ENCODE data around the gene CTPS2. TPM values are rescaled to one million over a fixed set of nuclear protein-coding genes. Genes with fewer than 3 reads are reported as not detected.
"Not testable (repeated sequence)": the region's sequence is repeated elsewhere in the genome, so short reads cannot be mapped to it uniquely, and the experiment has no call there.

The CTPS2 gene
- 1 to 10 TPM; 6.0 to 6.9 TPM for total RNA-seq

- Mint-ChIP-seq H3K36me3 (no peaks in the 10 kb centered on the region), H3K9me3 (no peaks in the 10 kb centered on the region), H3K27ac (peak within 1 kb of the TSS; percentile 82), H3K27me3 (peaks cover 2% of the 10 kb centered on the region), H3K4me3 (peak within 1 kb of the TSS; percentile 85), H3K4me1 (peaks cover 11% of the 10 kb centered on the region)
- peak; percentile 88 for ATAC-seq (ENCODE audit: low read depth)
- DNase-seq = peak; percentile 59
- POLR2A ChIA-PET = interaction anchor here (0.7 to 1.4 kb wide), 3 partner anchors 31 to 922 kb away, joined by 3 to 5 read pairs (median 3); partner anchors contain the start of gene ZRSR2
Measured at GRCh38 chrX:16712548-16713155, at the start of gene CTPS2. Gene CTPS2 (minus strand): TSS chrX:16712669. CDS start chrX:16702902, 9,767 bp downstream.

- H3K27me3 Mint-ChIP-seq; POLR2A ChIA-PET; H3K27ac Mint-ChIP-seq; ATAC-seq (ENCODE audit: low read depth); DNase-seq; H3K4me1 Mint-ChIP-seq; H3K4me3 Mint-ChIP-seq; H3K36me3 Mint-ChIP-seq; H3K9me3 Mint-ChIP-seq: not testable (repeated sequence)
Measured at GRCh38 chrX:16761500-16761899, 49.0 kb upstream of the CTPS2 start.

- no peak for DNase-seq
- Mint-ChIP-seq H3K27ac (no peak overlapping the region), H3K4me1 (peaks cover 2% of the 10 kb centered on the region), H3K4me3 (no peak overlapping the region), H3K36me3 (peaks cover 10% of the 10 kb centered on the region), H3K9me3 (no peaks in the 10 kb centered on the region), H3K27me3 (no peaks in the 10 kb centered on the region)
- POLR2A ChIA-PET = no interaction called here
- no peak for ATAC-seq (ENCODE audit: low read depth)
Measured at GRCh38 chrX:16756724-16757123, 44.3 kb upstream of the CTPS2 start.

GRCh38 chrX:16754019-16754418 lies 41.5 kb upstream of the CTPS2 start:
- no peak for ATAC-seq (ENCODE audit: low read depth)
- H3K9me3 Mint-ChIP-seq = no peaks in the 10 kb centered on the region
- peaks cover 12% of the 10 kb centered on the region for H3K36me3 Mint-ChIP-seq
- no peaks in the 10 kb centered on the region for H3K27me3 Mint-ChIP-seq
- DNase-seq = no peak
- no peak overlapping the region for H3K4me3 Mint-ChIP-seq
- peaks cover 2% of the 10 kb centered on the region for H3K4me1 Mint-ChIP-seq
- peak overlapping the region; percentile 15 for H3K27ac Mint-ChIP-seq
- POLR2A ChIA-PET = no interaction called here

- peaks cover 9% of the 10 kb centered on the region for H3K36me3 Mint-ChIP-seq
- ATAC-seq (ENCODE audit: low read depth) = no peak
- POLR2A ChIA-PET = no interaction called here
- no peaks in the 10 kb centered on the region for H3K27me3 Mint-ChIP-seq
- H3K4me1 Mint-ChIP-seq = peaks cover 2% of the 10 kb centered on the region
- H3K27ac Mint-ChIP-seq = no peak overlapping the region
- no peaks in the 10 kb centered on the region for H3K9me3 Mint-ChIP-seq
- H3K4me3 Mint-ChIP-seq = no peak overlapping the region
- DNase-seq = no peak
Measured at GRCh38 chrX:16750136-16750535, 37.7 kb upstream of the CTPS2 start.

- Mint-ChIP-seq H3K4me3 (no peak overlapping the region), H3K36me3 (peaks cover 7% of the 10 kb centered on the region), H3K4me1 (peaks cover under 1% of the 10 kb centered on the region), H3K9me3 (no peaks in the 10 kb centered on the region), H3K27me3 (no peaks in the 10 kb centered on the region), H3K27ac (no peak overlapping the region)
- ATAC-seq (ENCODE audit: low read depth) (no peak), DNase-seq (no peak)
- POLR2A ChIA-PET = no interaction called here
Measured at GRCh38 chrX:16748425-16748824, 36.0 kb upstream of the CTPS2 start.

- Mint-ChIP-seq H3K4me3 (no peak overlapping the region), H3K9me3 (no peaks in the 10 kb centered on the region), H3K27ac (no peak overlapping the region), H3K27me3 (no peaks in the 10 kb centered on the region), H3K4me1 (no peaks in the 10 kb centered on the region), H3K36me3 (peaks cover 4% of the 10 kb centered on the region)
- DNase-seq = no peak
- ATAC-seq (ENCODE audit: low read depth) = no peak
- POLR2A ChIA-PET = no interaction called here
Measured at GRCh38 chrX:16745659-16746058, 33.2 kb upstream of the CTPS2 start.

GRCh38 chrX:16745102-16745501 lies 32.6 kb upstream of the CTPS2 start:
- no peak overlapping the region for H3K27ac Mint-ChIP-seq
- peaks cover 4% of the 10 kb centered on the region for H3K36me3 Mint-ChIP-seq
- H3K9me3 Mint-ChIP-seq = no peaks in the 10 kb centered on the region

GRCh38 chrX:16743604-16744325 lies 31.3 kb upstream of the CTPS2 start:
- Mint-ChIP-seq H3K4me3 (no peak overlapping the region), H3K4me1 (no peaks in the 10 kb centered on the region), H3K27ac (no peak overlapping the region), H3K36me3 (peaks cover 2% of the 10 kb centered on the region), H3K9me3 (no peaks in the 10 kb centered on the region), H3K27me3 (no peaks in the 10 kb centered on the region)
- ATAC-seq (ENCODE audit: low read depth) (no peak), DNase-seq (no peak)
- POLR2A ChIA-PET = no interaction called here

More at GRCh38 chrX:16745102-16745501, 32.6 kb upstream of the CTPS2 start:
- DNase-seq (no peak), ATAC-seq (ENCODE audit: low read depth) (no peak)
- Mint-ChIP-seq H3K4me1 (no peaks in the 10 kb centered on the region), H3K4me3 (no peak overlapping the region), H3K27me3 (no peaks in the 10 kb centered on the region)
- POLR2A ChIA-PET = no interaction called here

- ATAC-seq (ENCODE audit: low read depth) (no peak), DNase-seq (no peak)
- H3K36me3 Mint-ChIP-seq = peaks cover 4% of the 10 kb centered on the region
- no peaks in the 10 kb centered on the region for H3K27me3 Mint-ChIP-seq
- H3K4me1 Mint-ChIP-seq = no peaks in the 10 kb centered on the region
- POLR2A ChIA-PET = no interaction called here
- no peak overlapping the region for H3K4me3 Mint-ChIP-seq
- H3K9me3 Mint-ChIP-seq = no peaks in the 10 kb centered on the region
- no peak overlapping the region for H3K27ac Mint-ChIP-seq
Measured at GRCh38 chrX:16739574-16739973, 27.1 kb upstream of the CTPS2 start.

GRCh38 chrX:16737024-16737423 lies 24.6 kb upstream of the CTPS2 start:
- no peak for DNase-seq
- no peaks in the 10 kb centered on the region for H3K9me3 Mint-ChIP-seq
- no peak overlapping the region for H3K4me3 Mint-ChIP-seq
- POLR2A ChIA-PET = no interaction called here
- H3K36me3 Mint-ChIP-seq = peaks cover 4% of the 10 kb centered on the region
- ATAC-seq (ENCODE audit: low read depth) = no peak
- peaks cover 5% of the 10 kb centered on the region for H3K4me1 Mint-ChIP-seq
- H3K27me3 Mint-ChIP-seq = no peaks in the 10 kb centered on the region
- no peak overlapping the region for H3K27ac Mint-ChIP-seq

GRCh38 chrX:16733013-16733412 lies 20.5 kb upstream of the CTPS2 start:
- Mint-ChIP-seq H3K36me3 (peaks cover 4% of the 10 kb centered on the region), H3K27me3 (no peaks in the 10 kb centered on the region), H3K4me1 (peaks cover 5% of the 10 kb centered on the region), H3K9me3 (no peaks in the 10 kb centered on the region), H3K4me3 (no peak overlapping the region), H3K27ac (no peak overlapping the region)
- POLR2A ChIA-PET = interaction anchor here (0.5 kb wide), 1 partner anchor 19 kb away, joined by 3 read pairs; no protein-coding TSS in a partner anchor
- DNase-seq (no peak), ATAC-seq (ENCODE audit: low read depth) (no peak)

GRCh38 chrX:16730450-16730849 lies 18.0 kb upstream of the CTPS2 start:
- no peaks in the 10 kb centered on the region for H3K27me3 Mint-ChIP-seq
- POLR2A ChIA-PET = no interaction called here
- H3K9me3 Mint-ChIP-seq = no peaks in the 10 kb centered on the region
- peaks cover 7% of the 10 kb centered on the region for H3K4me1 Mint-ChIP-seq
- ATAC-seq (ENCODE audit: low read depth) (no peak), DNase-seq (no peak)
- peaks cover 8% of the 10 kb centered on the region for H3K36me3 Mint-ChIP-seq
- no peak overlapping the region for H3K27ac Mint-ChIP-seq
- H3K4me3 Mint-ChIP-seq = no peak overlapping the region

- ATAC-seq (ENCODE audit: low read depth) (no peak), DNase-seq (no peak)
- Mint-ChIP-seq H3K27me3 (no peaks in the 10 kb centered on the region), H3K27ac (no peak overlapping the region), H3K4me3 (no peak overlapping the region), H3K4me1 (peaks cover 6% of the 10 kb centered on the region), H3K36me3 (peaks cover 11% of the 10 kb centered on the region), H3K9me3 (no peaks in the 10 kb centered on the region)
- POLR2A ChIA-PET = no interaction called here
Measured at GRCh38 chrX:16727637-16728036, 15.2 kb upstream of the CTPS2 start.

Measured in activated naive CD8-positive, alpha-beta T cell treated with anti-CD3 and anti-CD28 coated beads, Interleukin-2, amount 10 ng/mL, durations not matched to agents 7 days and 5 days (primary cell).